GM06990 (cell line): ENCODE results near the gene NTSR2.

Experiments
- DNase-seq: peaks from one replicate; pipeline ENCODE4 v3.0.0-alpha.2; 2011; ENCODE audit not compliant: insufficient read length; ENCODE audit errors: extremely low read depth
- H3K27me3 ChIP-seq: replicated peaks from 2 replicates; pipeline ENCODE4 v1.6.0; 2011; ENCODE audit warnings: low read length; ENCODE audit not compliant: control insufficient read depth, insufficient read depth
- H3K36me3 ChIP-seq: 2 replicates; pipeline ENCODE4 v1.5.1; 2011; ENCODE audit warnings: low read length; ENCODE audit not compliant: control insufficient read depth, insufficient read depth
- H3K4me3 ChIP-seq: replicated peaks from 2 replicates; pipeline ENCODE4 v1.5.1; 2011; ENCODE audit warnings: low read depth, mild to moderate bottlenecking, control low read depth, low read length
- CTCF ChIP-seq: IDR thresholded peaks from 2 replicates; pipeline ENCODE4 v1.5.1; 2011; ENCODE audit warnings: low read length, control low read depth, mild to moderate bottlenecking, inconsistent platforms; ENCODE audit not compliant: insufficient read depth, poor library complexity, severe bottlenecking

NTSR2 gene

DNA sequence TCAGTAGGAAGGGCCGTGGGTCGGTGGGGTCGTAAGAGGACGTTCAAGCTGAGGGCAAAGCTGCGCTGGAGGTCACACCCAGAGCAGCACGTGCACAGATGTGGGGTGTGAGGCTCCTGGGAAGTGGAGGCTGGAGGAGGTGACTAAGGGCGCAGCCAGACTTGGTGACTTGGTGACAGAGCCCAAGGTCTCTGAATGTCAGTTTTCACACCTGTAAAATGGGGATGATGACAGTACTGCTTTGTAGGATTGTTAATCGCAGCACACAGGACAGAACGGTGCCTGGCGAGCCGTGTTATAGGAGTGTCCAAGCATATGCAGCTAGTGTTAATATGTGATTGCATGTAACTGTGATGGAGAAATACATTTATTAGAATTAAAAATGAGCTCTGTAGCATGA lies 40.8 kb downstream of the NTSR2 start:
- TF ChIP-seq CTCF = no peak
- Histone ChIP-seq H3K36me3 (no peaks in the 10 kb centered on the region), H3K27me3 (no peaks in the 10 kb centered on the region; the same call in 1 of the 2 replicates), H3K4me3 (no peak overlapping the region)
- no peak for DNase-seq

GRCh38 chr2:11628675-11629074 lies 41.3 kb downstream of the NTSR2 start:
- H3K27me3 ChIP-seq = no peaks in the 10 kb centered on the region
- H3K4me3 ChIP-seq = no peak overlapping the region
- no peaks in the 10 kb centered on the region for H3K36me3 ChIP-seq
- TF ChIP-seq CTCF = no peak
- no peak for DNase-seq

DNA sequence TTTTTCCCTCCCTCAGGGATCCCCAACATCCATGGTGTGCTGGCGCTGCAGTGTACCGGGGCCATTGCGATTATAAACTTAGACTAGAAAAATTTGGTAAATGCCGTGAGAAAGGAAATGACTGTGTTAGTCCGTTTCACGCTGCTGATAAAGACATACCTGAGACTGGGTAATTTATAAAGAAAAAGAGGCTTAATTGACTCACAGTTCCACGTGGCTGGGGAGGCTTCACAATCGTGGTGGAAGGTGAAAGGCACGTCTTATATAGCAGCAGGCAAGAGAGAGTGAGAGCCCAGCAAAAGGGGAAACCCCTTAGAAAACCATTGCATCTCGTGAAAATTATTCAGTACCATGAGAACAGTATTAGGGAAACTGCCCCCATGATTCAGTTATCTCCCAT lies 44.3 kb downstream of the NTSR2 start:
- Histone ChIP-seq H3K36me3 (no peaks in the 10 kb centered on the region), H3K4me3 (no peak overlapping the region), H3K27me3 (no peaks in the 10 kb centered on the region; the same call in 1 of the 2 replicates)
- no peak for DNase-seq
- TF ChIP-seq CTCF = no peak

DNA sequence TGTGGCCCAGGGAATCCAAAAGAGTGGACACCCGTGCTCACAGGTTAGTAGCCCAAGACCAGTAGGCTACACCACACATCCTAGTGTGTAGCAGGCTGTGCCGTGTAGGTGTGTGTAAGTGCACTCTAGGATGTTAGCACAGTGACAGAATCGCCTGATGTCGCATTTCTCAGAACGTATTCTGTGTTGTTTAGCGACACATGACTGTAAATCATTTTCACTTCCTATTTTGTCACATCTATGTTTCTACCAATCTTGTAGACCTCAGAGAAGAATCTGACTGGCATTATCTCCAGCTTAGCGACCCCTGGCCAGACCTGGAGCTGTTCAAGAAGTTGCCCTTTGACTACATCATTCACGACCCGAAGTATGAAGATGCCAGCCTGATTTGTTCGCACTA lies 45.1 kb downstream of the NTSR2 start:
- no peaks in the 10 kb centered on the region for H3K36me3 ChIP-seq
- H3K4me3 ChIP-seq = no peak overlapping the region
- DNase-seq = no peak
- no peaks in the 10 kb centered on the region; the same call in 1 of the 2 replicates for H3K27me3 ChIP-seq
- no peak for TF ChIP-seq CTCF

DNA sequence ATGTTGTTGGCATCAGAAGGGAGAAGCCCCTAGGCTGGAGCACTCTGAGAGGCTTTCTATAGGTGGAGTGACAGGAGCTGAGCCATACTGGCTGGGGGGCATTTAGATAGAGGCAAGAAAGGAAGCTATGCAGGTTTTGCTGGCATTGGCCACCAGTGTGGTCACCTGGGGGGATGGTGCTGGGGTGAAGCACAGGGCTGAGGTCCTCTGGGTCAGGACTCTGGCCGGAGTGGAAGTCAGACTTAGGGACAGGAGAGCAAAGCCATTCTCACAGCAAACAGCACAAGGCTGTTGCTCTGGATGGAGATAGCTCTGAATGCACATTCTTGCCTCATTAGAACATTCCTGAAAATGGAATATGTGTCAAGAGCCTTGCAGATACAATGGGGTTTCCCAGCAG lies 47.4 kb downstream of the NTSR2 start:
- H3K27me3 ChIP-seq = no peaks in the 10 kb centered on the region; the same call in 1 of the 2 replicates
- H3K36me3 ChIP-seq = no peaks in the 10 kb centered on the region
- no peak overlapping the region for H3K4me3 ChIP-seq
- DNase-seq = no peak
- TF ChIP-seq CTCF = no peak

DNA sequence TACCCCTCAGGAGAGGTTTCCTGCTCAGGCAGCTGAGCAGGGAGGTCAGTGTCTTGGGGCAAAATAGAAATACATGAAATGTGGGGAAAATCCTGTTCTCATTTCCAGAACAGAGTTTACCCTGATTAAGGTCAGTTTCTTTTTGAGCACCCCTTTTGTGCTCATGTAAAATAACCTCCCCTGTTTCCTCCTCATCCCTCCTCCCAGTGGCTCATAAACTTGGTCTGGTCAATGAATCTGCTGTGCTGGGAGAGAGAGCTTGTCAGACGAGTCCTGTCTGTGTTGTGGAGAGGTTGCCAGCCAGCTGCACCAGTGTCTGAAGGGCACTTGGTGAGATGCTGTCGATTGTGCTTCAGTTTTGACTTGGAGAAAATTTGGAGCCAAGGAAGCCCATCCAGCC lies 48.6 kb downstream of the NTSR2 start:
- Histone ChIP-seq H3K27me3 (no peaks in the 10 kb centered on the region; the same call in 1 of the 2 replicates), H3K4me3 (no peak overlapping the region), H3K36me3 (no peaks in the 10 kb centered on the region)
- DNase-seq = no peak
- no peak for TF ChIP-seq CTCF
